Suprapubic skin (tissue), 4 donors: ENCODE results near the gene IL34. TPM values are rescaled to one million over a fixed set of nuclear protein-coding genes. Genes with fewer than 3 reads are reported as not detected.
A peak's percentile ranks its signal among the peaks of the same experiment; 100 is the strongest.
"Not testable (repeated sequence)": the region's sequence is repeated elsewhere in the genome, so short reads cannot be mapped to it uniquely, and the experiment has no call there.

Experiments
- DNase-seq, 2 donors: peaks; one replicate each; pipeline ENCODE4 v3.0.0-alpha.2; 2019; ENCODE audit warnings: low spot score in 2 of 2
- H3K27ac ChIP-seq: fragments of 200-600 bp; sonication (generic); one replicate; pipeline ENCODE4 v1.5.1; 2019
- H3K27me3 ChIP-seq: fragments of 200-600 bp; sonication (generic); one replicate; pipeline ENCODE4 v1.5.1; 2019
- H3K36me3 ChIP-seq: fragments of 200-600 bp; sonication (generic); one replicate; pipeline ENCODE4 v1.5.1; 2019
- H3K4me1 ChIP-seq: fragments of 200-600 bp; sonication (generic); one replicate; pipeline ENCODE4 v1.5.1; 2019
- H3K4me3 ChIP-seq: fragments of 200-600 bp; sonication (generic); one replicate; pipeline ENCODE4 v1.5.1; 2019; ENCODE audit warnings: mild to moderate bottlenecking
- H3K9me3 ChIP-seq: fragments of 200-600 bp; sonication (generic); one replicate; pipeline ENCODE4 v1.5.1; 2019
- CTCF ChIP-seq, 2 donors: fragments of 200-600 bp in 1 of 2; fragments of 450-650 bp in 1 of 2; sonication (generic) in 1 of 2; IDR thresholded peaks; one replicate each; pipeline ENCODE4 v1.5.1; 2016 to 2019; ENCODE audit warnings: antibody characterized with exemption in 2 of 2, mild to moderate bottlenecking in 1 of 2, moderate library complexity in 1 of 2
- EP300 ChIP-seq: sonication (generic); formaldehyde crosslinking; IDR thresholded peaks from one replicate; pipeline ENCODE4 v1.6.1; 2017; ENCODE audit warnings: antibody characterized with exemption
- POLR2A ChIP-seq, 2 donors: fragments of 450-650 bp; IDR thresholded peaks; one replicate each; pipeline ENCODE4 v1.6.1; 2017; ENCODE audit warnings: antibody characterized with exemption in 2 of 2, mild to moderate bottlenecking in 2 of 2, moderate library complexity in 2 of 2
- POLR2AphosphoS5 ChIP-seq, 3 donors: sonication (generic); formaldehyde crosslinking; IDR thresholded peaks; one replicate each; pipeline ENCODE4 v1.6.1; 2017; ENCODE audit warnings: antibody characterized with exemption in 3 of 3
- WGBS: methylation state at CpG from one replicate; pipeline ENCODE4 v1.1.5; 2018; 5-methylcytosine and 5-hydroxymethylcytosine counted together
- total RNA-seq, 4 donors: library from RNA; depleted of rRNA; stranded (reverse); fragments of >200 nt; gene quantifications; one replicate each; pipeline ENCODE4 v1.1.0, GENCODE V29; 2016

IL34 gene
- total RNA-seq, 4 donors from 2014 or later: 64.2 to 187 (median 92.5) TPM

- Histone ChIP-seq H3K9me3 (peaks cover 3% of the 10 kb centered on the region), H3K4me1 (no peaks in the 10 kb centered on the region), H3K36me3 (no peaks in the 10 kb centered on the region), H3K4me3 (no peak overlapping the region), H3K27ac (no peak overlapping the region), H3K27me3 (no peaks in the 10 kb centered on the region)
- TF ChIP-seq EP300 (no peak), POLR2A (IDR thresholded peaks at IDR 0.05) (no peak), CTCF (IDR thresholded peaks at IDR 0.05) (no peak), POLR2AphosphoS5 (IDR thresholded peaks at IDR 0.05) (no peak)
- no peak for DNase-seq
- WGBS: 94% methylated on average over 5 of the region's 5 CpGs
Measured at GRCh38 chr16:70632273-70632672, 14.1 kb upstream of the IL34 start.

- H3K4me3 ChIP-seq, H3K36me3 ChIP-seq, H3K27ac ChIP-seq, DNase-seq, H3K4me1 ChIP-seq, H3K9me3 ChIP-seq, H3K27me3 ChIP-seq: not testable (repeated sequence)
- 81% methylated on average over 10 of the region's 10 CpGs for WGBS
Measured at GRCh38 chr16:70633617-70634016, 12.7 kb upstream of the IL34 start.

- H3K4me3 ChIP-seq: no peak overlapping the region
- DNase-seq: no peak
- peaks cover 19% of the 10 kb centered on the region for H3K4me1 ChIP-seq
- no peak overlapping the region for H3K27ac ChIP-seq
- 88% methylated on average over 4 of the region's 4 CpGs for WGBS
- no peaks in the 10 kb centered on the region for H3K36me3 ChIP-seq
- H3K27me3 ChIP-seq: no peaks in the 10 kb centered on the region
- TF ChIP-seq POLR2A (IDR thresholded peaks at IDR 0.05) (no peak), CTCF (IDR thresholded peaks at IDR 0.05) (no peak), EP300 (no peak), POLR2AphosphoS5 (IDR thresholded peaks at IDR 0.05) (no peak)
- H3K9me3 ChIP-seq: peaks cover 3% of the 10 kb centered on the region
Measured at GRCh38 chr16:70634861-70635260, 11.5 kb upstream of the IL34 start.

GRCh38 chr16:70635336-70636016 is 10.9 kb upstream of the IL34 start:
- no peaks in the 10 kb centered on the region for H3K36me3 ChIP-seq
- WGBS: 81% methylated on average over 5 of the region's 5 CpGs
- no peak for TF ChIP-seq CTCF (IDR thresholded peaks at IDR 0.05)
- no peak for DNase-seq
- no peaks in the 10 kb centered on the region for H3K27me3 ChIP-seq
- H3K4me3 ChIP-seq: no peak overlapping the region
- no peak overlapping the region for H3K27ac ChIP-seq
- H3K9me3 ChIP-seq: peaks cover 3% of the 10 kb centered on the region
- H3K4me1 ChIP-seq: peaks cover 19% of the 10 kb centered on the region

- no peak overlapping the region for H3K4me3 ChIP-seq
- TF ChIP-seq POLR2A (IDR thresholded peaks at IDR 0.05) (no peak), CTCF (IDR thresholded peaks at IDR 0.05) (no peak), EP300 (no peak)
- no peak for DNase-seq
- 54% methylated on average over 18 of the region's 18 CpGs for WGBS
- H3K36me3 ChIP-seq: no peaks in the 10 kb centered on the region
- H3K27me3 ChIP-seq: no peaks in the 10 kb centered on the region
- H3K27ac ChIP-seq: peak overlapping the region; percentile 70
- peaks cover 19% of the 10 kb centered on the region for H3K4me1 ChIP-seq
- H3K9me3 ChIP-seq: no peaks in the 10 kb centered on the region
Measured at GRCh38 chr16:70638814-70639792, 7.3 kb upstream of the IL34 start.
